Skin epidermis (tissue), 12 donors: ENCODE data around the gene ZDHHC8.

ENCODE experiments used
- H3K27ac ChIP-seq, 21 experiments: fragments of 200-600 bp; sonication (generic) in 11 of 21; one replicate each; pipeline ENCODE4 v1.5.0; 2020; ENCODE audit warnings: mild to moderate bottlenecking in 3 of 21, inconsistent platforms in 2 of 21, moderate library complexity in 2 of 21
- H3K4me3 ChIP-seq, 7 experiments: fragments of 200-600 bp; sonication (generic) in 2 of 7; one replicate each; pipeline ENCODE4 v1.5.0; 2020; ENCODE audit warnings: inconsistent platforms in 2 of 7, mild to moderate bottlenecking in 2 of 7, moderate library complexity in 1 of 7

ZDHHC8 gene

DNA sequence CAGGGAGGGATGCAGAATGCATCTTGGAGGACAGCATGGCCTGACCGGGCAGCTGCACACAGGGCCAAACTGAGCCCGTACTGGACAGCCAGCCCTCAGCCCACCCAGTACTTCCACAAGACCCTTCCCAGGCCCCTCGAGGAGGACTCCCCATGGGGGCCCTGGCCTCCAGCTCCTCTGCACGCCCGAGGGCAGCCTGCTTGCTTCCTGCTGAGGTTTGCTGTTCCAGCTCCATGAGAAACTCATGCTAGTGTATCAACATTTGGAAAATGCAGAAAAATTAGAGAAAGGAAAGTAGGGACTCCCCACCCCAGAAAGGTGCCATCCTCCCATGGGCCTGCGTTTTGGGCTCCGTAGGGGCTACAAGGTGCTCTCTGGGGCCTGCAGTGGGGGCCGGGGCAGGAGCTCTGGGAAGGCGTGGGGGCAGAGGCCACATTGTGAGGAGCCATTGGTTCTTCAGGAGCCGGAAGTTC is 40.6 kb downstream of the ZDHHC8 start:
- Histone ChIP-seq H3K27ac (no peak overlapping the region), H3K4me3 (no peak overlapping the region)

DNA sequence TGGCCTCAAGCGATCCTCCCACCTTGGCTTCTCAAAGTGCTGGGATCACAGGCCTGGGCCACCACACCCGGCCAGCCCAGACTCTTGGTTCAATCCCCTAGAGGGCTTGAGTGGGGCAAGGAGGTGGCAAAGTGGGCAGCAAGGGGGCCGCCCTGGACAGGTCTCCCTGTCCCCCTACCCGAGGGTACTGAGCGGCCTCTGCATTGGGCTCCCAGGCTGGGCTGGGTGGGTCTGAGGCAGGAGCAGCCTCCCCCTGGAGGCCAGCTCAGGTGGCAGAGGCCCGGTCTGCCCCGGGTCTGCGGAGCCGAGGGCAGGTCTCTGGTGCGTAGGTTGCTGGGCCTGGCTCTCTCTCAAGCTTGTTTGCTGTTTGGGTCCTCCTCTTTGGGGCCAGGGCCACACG is 41.6 kb downstream of the ZDHHC8 start:
- no peak overlapping the region for H3K27ac ChIP-seq
- no peak overlapping the region for H3K4me3 ChIP-seq

DNA sequence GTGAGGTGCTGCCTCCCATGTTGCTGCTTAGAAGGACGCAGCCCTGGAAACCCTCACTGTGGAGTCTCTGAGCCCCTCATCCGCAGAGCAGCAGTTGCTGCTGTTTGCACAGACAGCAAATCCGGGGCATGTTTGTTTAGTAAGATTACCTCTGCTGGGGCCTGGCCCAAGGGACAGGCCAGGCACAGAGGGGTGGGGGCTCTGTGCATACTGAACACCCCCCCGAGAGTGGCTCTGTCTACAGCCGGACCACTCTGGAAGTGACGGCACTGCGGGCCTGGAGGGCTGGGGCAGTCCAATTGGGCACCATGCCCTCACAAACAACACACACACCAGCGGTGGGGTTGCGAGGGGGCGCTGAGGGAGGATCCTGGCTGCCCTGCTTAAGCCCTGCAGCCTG is 42.2 kb downstream of the ZDHHC8 start:
- H3K27ac ChIP-seq = no peak overlapping the region
- no peak overlapping the region for H3K4me3 ChIP-seq

DNA sequence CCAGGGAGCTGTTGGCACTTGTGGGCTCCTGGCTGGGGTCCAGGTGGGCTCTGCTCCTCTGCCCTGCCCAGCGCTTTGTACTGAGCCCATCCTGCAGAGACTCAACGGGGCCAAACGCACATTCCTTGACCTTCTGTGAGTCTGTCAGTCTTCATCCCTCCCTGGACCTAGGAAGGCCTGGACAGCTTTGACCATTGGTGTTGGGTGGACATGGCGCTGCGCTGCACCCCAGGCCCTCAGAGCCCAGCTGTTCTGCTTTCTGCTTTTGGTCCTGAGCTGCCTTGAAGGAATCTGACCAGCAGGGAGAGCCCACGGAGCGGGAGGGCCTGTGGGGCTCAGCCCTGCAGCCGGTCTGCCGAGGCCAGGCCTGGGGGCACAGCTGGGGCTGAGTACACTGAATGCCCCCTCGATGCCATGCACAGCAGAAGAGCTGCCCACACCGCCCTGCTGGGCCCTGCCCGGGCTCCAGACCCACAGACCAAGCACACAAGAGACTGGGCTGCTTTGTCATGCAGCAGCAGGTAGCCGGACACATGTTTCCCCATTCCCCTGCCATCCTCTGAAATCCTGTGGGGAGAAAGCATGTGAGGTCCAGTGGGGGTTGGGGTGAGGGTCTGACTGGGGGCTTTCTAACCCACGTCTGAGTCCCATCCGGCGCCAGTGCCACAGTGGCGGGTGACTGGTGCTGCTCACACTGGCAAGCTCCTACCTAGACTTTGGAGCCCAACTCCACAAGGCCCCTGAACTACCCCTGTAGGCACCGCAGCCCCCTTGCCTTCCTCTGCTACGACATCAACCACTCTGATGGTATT is 43.4 kb downstream of the ZDHHC8 start:
- Histone ChIP-seq H3K27ac (no peak overlapping the region), H3K4me3 (no peak overlapping the region)

DNA sequence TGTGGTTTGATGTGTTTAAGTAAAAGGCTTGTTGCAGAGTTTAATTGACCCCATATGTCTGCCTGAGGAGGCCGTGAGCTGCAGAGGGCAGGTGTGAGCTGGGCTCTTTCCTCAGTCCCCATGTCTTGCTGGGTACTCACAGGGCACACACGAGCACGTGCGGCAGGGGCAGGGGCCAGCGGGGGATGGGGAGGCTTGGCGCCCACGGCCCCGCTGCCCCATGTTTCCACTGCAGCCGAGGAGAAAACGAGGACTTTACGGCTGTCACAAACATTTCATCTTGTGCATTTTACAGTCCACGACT is 43.9 kb downstream of the ZDHHC8 start:
- H3K27ac ChIP-seq = no peak overlapping the region
- no peak overlapping the region for H3K4me3 ChIP-seq

DNA sequence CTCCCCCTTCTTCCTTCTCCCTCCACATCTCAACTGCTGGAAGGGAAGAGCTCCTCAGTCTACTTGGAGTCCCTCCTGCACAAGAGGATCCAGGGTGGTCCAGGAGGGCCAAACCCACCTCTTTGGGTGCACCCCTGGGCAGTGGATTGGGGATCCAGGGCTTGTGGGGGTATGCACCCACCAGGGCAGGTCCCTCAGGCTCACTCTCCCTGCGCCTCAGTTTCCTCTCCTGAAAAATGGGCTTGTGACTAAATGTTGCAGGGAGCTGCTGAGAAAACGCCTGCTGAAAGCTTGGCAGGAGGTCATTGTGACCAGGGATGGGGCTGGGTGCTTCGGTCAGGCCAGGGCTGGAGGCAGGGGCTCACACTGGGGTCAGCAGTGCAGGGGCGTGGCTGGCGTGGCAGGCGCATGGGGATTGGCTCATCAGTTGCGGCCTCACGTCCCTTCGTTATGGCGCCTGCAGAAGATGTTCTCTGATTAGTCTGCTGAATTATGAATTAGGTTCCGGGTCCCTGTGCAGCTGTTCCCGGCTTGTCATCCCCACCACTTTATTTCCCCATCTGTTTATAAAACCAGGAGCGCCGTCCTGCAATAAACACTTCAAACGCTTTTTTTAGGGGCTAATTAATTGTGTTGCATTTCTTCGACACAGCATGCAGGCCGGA is 44.9 kb downstream of the ZDHHC8 start:
- H3K4me3 ChIP-seq = no peak overlapping the region
- H3K27ac ChIP-seq = no peak overlapping the region

DNA sequence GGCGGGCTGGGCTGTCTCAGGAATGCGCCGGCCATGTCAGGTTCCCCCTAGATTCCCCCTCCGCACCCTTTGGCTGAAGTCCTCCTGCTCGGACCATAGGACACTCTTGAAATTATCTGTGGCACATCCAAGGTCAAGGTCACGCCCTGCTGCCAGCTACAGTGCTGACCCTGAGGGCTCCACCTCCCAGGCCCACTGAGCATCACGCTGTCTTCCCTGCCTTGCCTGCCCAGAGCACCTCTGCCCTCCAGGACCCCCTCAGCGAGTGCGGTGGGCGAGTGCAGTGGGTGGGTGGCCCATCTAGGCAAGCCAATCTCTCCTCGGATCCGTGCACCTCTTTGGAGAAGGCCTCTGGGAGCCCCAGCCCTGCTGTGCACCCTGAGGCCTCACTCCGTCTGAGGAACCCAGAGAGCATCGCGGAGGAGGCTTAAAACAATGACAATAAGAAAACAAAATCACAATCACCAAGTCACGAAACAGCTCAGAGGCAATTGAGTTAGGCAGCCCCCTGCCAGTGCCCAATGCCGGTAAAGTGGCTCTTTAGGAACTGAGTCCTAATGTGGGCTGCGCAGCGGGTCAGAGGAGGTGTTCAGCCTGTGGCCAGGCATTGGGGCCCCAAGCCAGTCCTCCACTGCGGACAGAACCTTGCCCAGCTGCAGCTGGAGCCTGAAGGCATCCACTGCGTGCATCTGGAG is 45.8 kb downstream of the ZDHHC8 start:
- Histone ChIP-seq H3K27ac (no peak overlapping the region), H3K4me3 (no peak overlapping the region)

DNA sequence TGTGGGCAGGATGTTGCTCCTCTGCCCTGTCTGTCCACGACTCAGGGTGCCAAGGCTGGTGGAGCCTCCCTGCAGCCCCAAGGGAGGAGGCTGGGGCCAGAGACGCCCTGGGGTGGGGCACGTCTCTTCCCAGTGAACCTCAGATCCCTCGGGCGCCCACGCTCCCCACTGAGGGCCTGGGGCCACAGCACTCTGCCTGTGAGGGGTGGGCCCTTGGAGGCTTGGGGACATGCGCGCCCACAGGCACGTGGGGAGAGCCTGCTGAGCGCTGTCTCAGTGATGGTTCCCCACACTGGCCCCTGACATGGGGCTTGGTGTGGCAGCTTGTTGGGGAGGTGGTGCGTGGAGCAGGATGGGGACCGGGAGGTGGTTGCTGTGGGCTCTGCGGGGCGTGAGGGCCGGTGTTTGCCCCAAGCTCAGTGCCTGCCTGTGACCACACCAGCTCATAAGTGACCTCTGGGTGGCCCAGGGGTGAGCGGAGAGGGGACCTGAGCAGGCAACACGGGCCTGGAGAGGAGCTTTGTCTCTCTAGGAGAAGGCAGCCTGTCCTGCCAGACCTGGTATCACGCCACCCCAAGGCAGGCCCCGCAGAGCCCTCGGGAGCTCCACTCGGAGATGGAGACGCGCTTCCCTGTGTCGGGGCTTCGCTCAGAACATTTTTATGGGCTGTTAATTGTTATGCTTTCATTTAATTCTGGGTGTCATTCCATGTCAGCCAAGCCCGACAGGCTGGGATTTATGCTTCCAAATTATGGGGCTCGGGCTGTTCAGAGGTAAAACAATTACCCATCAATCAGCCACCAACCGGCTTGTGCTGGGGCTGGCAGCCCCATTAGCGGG is 46.7 kb downstream of the ZDHHC8 start:
- Histone ChIP-seq H3K27ac (no peak overlapping the region), H3K4me3 (no peak overlapping the region)

DNA sequence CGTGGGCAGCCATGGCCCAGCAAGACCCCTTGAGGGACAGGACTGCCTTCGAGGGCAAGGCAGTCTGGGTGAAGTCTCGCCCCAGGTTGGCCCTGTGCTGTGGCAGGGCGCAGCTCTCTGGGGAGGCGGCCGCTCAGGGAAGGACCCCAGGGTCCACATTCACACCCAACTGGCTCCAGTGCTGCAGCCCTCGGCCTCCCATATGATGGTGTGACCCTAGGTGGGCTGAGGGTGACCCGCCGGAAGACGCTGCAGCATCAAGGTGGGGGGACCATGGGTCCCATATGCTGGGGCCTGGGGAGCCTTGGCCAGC is 47.3 kb downstream of the ZDHHC8 start:
- Histone ChIP-seq H3K4me3 (no peak overlapping the region), H3K27ac (no peak overlapping the region)

DNA sequence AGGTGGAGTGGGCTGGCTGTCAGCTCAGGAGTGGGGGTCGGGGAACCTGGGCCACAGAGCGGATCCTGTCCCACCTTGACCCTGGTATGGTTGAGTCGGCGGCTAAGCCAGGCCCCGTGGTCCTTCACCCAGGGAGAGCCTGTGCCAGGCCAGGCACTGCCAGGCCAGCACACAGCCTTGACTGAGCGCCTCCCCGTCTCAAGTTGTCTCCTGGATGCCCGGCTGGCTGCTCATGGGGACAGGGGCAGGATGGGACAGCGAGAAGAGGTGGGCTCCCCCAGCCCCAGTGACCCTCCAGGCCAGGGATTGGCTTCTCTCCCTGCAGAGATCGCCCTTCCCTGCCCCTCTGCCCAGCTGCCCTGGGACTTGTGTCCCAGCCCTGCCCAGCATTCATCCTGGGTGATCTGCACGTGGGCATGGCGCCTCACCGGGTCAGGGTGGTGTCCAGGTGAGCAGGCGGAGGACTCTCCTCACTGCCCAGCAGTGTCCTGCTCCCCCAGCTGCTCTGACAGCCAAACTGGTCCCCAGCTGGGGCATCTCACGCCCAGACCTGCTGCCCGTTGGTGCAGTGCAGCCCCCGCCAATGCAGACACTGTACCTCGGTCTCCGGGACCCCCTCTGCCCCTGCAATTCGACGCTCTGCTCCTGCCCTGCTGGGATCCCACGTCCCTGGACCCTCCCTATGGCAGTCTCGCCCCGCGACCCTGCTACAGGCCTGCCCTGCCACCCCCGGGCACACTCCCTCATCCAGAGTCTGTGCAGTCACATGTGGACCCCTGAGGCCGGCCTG is 48.0 kb downstream of the ZDHHC8 start:
- H3K4me3 ChIP-seq = no peak overlapping the region

DNA sequence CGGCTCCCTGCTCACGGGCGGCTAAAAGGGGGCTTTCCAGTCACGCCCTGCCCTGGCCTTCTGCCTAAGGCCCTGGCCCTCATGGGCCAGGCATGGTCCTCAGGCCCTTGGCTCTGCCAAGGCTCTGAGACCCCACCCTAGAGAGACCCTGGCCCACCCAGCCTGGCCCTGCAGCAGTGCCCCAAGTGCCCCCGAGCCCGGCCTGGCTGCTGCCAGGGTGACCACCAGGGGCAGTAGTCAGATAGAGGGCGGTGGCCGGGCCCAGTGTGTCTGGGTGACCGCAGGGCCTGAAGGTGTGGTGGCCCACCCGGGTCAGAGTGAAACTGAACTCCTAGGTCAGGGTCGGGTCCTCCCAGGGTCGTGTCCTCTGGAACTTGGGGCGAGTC is 48.6 kb downstream of the ZDHHC8 start:
- H3K27ac ChIP-seq = no peak overlapping the region
- H3K4me3 ChIP-seq = no peak overlapping the region

More for the DNA sequence above, 48.0 kb downstream of the ZDHHC8 start:
- H3K27ac ChIP-seq = no peak overlapping the region

DNA sequence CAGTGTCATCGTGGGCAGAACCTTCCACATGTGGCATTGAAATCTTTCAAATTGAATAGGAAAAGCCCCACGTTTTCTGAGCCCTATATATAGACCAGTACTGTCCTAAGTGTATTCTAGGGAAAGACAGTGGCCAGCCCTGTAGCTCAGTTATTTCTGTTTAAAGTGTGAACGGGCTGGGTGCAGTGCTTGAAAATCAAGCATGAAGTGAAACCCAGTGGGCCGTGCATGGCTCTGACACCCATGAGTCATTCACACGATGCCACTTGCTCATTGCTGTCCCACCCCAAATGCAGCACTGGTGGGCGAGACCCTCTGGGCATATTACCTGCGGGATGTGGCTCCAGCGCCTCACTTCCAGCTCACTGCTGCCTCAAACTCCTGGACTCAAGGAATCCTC is 49.0 kb downstream of the ZDHHC8 start:
- Histone ChIP-seq H3K4me3 (no peak overlapping the region), H3K27ac (no peak overlapping the region)

DNA sequence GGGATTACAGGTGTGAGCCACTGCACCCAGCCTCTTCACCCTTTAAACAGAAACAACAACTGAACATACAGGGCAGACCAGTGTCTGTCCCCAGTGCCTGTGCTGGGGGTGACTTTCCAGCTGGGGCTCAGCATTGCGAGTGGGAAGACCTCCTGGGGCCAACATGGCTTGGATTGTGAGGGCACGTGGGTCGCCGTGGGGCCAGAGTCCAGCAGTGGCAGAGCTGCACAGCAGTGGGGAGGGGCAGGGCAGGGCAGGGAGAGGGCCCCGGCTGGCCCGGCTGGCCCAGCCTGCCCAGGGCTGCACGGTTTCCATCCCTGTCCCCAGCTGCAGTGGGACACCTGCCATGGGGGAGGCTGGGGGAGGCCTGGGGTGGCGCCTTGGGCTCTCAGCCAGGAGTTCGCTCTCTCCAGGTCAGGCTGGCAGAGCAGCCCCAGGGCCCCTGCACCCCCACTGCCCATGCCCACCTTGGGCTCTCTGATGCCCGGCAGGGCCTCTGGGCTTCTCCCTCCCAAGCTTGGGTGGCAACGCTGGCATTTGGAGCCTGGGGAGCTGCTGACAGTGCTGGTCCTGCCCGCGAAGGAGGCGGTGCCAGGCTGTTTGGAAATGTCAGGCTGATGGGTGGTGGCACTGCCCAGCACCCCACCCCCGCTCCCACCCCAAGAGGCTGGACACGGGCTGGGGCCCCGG is 49.7 kb downstream of the ZDHHC8 start:
- Histone ChIP-seq H3K27ac (no peak overlapping the region), H3K4me3 (no peak overlapping the region)

DNA sequence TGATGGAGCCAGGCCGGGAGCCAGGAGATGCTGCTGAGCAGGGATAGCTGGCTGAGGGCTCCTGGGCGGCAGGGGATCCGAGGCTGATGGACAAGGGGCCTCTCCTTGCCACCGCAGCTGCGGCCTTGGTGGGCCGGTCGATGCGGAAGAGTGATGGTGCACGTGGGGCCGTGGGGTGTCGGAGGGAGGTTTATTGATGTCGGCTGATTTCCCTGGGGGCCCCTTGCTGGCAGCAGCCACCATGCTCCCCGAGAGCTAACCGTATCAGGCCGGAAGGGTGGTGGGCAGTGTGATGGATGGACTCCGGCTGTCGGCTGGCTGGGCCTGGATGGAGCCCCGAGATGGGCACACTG is 50.3 kb downstream of the ZDHHC8 start:
- Histone ChIP-seq H3K27ac (no peak overlapping the region), H3K4me3 (no peak overlapping the region)

DNA sequence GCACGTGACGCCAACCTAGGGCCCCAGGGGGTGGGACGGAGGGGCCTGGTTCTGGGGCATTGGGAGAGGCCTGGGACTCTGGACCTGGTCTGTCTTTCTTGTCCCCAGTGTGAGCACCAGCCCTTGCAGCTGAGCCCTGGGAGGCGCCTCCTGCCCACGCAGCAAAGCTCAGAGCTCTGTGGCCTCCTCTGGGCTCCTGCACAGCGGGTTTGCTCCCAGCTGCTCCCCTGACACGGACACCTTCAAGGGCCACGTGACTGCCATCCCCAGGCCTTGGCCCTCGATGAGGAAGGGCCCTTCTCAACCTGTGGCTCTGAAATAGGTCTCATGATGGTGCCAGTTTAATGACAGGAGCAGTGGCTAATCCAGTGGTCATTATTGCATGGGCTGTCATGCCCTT is 50.8 kb downstream of the ZDHHC8 start:
- no peak overlapping the region for H3K27ac ChIP-seq
- no peak overlapping the region for H3K4me3 ChIP-seq

DNA sequence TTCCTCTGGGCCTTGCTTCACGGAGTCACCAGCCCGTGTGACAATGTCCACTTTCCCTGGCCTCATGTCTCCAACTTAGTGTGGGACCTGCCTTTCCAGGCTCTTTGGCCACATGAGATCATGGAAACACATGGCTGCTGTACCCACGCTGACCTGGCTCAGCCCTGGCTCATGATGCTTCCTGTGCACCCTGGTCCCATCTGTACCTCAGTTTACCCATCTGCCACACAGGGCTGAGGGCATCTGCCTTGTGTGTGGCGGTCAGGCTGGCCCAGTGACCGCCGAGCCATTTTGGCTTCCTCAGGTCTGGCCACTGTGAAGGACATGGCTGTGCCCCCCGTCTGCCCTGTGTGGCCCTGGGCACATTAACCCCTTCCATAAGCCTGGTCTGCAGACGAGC is 51.5 kb downstream of the ZDHHC8 start:
- Histone ChIP-seq H3K4me3 (no peak overlapping the region), H3K27ac (no peak overlapping the region)

DNA sequence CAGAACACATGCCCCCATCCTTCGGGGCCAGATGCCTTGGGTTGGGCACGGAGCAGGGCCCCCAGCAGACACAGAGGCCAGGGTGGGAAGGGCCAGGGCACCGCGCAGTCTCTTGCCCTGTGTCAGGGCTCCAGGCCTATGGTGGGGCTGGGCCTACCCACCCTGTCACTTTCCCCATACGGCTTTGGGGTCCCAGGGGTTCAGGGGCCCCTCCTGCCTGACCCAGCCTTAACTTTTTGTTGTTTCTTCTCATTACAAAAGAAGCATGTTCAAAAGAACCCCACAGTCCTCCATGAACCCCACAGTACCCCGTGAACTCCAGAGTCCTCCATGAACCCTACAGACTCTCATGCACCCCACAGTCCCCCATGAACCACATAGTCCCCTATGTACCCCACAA is 52.2 kb downstream of the ZDHHC8 start:
- Histone ChIP-seq H3K4me3 (no peak overlapping the region), H3K27ac (no peak overlapping the region)

DNA sequence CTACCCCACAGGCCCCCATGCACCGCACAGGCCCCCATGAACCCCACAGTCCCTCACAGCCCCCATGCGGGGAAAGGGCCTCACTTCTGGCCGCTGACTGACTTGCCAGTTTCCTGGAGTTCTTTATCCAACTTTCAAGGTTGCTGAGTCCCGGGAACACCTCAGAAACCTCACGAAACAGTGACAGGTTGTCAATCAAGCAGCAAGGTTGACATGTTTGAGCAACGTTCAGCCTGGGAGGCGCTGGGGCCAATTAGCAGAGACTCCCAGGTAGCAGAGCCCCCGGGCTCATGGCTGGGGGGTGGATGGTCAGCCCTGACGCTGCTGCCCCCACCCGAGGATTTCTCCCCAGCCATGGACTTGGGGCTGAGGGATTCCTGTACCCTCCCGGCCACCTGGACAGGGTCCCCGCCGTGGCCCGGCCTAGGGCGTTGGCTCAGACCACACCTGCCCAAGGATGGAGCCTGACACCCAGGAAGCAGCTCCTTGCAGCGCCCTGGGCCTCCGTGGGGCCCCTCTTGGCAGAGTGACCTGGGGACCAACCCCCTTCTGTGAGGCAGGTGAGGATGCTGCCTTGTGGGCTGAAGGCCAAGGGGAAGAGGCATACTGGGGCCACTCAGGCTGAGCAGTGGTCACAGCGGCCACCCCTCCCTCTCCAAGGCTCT is 53.0 kb downstream of the ZDHHC8 start:
- H3K27ac ChIP-seq = no peak overlapping the region
- no peak overlapping the region for H3K4me3 ChIP-seq

DNA sequence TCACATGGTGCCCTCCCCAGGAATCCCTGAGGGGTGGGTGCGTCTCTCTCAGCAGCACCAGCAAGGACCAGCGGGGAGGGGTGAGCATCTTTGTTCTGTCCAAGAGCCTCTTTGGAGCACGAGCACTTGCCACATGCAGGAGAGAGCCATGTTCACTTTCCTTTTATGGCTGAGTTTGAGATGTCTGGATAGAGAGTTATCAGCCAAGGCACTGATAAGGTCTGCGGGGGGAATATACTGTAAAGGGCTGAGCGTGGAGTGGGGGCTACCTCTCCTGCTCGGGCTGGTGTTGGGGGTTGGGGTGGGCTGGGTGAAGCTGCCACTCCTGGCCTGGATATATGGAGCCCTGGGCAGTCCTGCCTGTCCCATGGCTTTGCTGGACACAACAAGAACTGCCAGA is 54.1 kb downstream of the ZDHHC8 start:
- Histone ChIP-seq H3K27ac (no peak overlapping the region), H3K4me3 (no peak overlapping the region)
